NCI-H1436 treated with DMSO at 0.1 percent for 48 hours (cell line): Measurements from ENCODE around the gene DNAI2.

Source experiments
- DNase-seq: peaks from one replicate; lab custom pipeline; 2025; lab: John Stamatoyannopoulos, UW

The DNAI2 gene

GRCh38 chr17:74362810-74363498 is 88.9 kb downstream of the DNAI2 start:
- peak; percentile 55 for DNase-seq
